Astrocyte (in vitro differentiated cells and primary cell): ENCODE measurements around the gene CCDC61.

Experiments used
- EZH2 ChIP-seq: IDR thresholded peaks from 2 replicates; pipeline ENCODE4 v1.6.1; 2012; ENCODE audit warnings: mild to moderate bottlenecking, low read length, inconsistent platforms; ENCODE audit not compliant: insufficient read depth
- TF ChIP-seq, protein P1 (sequence below): IDR thresholded peaks from 2 replicates; pipeline ENCODE4 v1.5.1; 2011; ENCODE audit warnings: low read depth, mild to moderate bottlenecking, inconsistent platforms, low read length, moderate library complexity; ENCODE audit not compliant: insufficient read depth

DNA sequence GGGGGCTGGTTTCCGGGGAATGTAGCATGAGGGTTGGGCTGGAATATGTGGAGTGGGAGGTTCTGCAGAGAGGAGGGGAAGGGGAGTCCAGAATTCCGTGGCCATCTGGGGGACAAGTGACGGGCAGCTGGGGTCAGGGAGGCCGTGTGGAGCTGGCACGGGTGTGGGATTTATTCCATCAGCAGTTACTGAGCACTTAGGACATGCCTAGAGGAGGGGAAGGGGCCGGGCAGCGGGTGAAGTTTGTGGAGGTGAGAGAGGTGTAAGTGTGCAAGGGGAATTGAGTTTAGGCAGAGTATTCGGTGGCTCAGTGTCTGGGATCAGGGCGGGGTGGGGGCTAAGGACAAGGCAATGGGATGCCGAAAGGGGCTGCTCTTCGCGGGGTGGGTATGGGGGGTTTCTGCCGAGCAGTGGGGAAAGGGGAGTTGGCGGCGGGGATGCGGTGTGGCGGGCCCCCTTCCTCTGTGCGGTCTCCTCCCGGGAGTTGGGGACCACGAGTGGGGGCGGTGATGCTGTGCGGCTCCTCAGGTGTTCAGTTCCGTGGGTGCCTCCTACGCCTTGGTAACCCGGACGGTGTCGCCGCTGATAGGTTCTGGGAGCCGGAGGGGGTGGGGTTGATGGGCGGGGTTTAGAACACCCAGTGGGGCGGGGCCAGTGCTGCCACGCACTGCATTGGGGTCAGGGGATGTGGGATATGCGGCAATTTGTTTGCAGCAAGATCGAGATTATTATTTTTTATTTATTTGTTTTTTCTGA is 5.4 kb downstream of the CCDC61 start:
- TF ChIP-seq, protein P1, sequence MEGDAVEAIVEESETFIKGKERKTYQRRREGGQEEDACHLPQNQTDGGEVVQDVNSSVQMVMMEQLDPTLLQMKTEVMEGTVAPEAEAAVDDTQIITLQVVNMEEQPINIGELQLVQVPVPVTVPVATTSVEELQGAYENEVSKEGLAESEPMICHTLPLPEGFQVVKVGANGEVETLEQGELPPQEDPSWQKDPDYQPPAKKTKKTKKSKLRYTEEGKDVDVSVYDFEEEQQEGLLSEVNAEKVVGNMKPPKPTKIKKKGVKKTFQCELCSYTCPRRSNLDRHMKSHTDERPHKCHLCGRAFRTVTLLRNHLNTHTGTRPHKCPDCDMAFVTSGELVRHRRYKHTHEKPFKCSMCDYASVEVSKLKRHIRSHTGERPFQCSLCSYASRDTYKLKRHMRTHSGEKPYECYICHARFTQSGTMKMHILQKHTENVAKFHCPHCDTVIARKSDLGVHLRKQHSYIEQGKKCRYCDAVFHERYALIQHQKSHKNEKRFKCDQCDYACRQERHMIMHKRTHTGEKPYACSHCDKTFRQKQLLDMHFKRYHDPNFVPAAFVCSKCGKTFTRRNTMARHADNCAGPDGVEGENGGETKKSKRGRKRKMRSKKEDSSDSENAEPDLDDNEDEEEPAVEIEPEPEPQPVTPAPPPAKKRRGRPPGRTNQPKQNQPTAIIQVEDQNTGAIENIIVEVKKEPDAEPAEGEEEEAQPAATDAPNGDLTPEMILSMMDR = no peak
- TF ChIP-seq EZH2 = no peak
